Pancreas (tissue), 10 donors: Measurements from ENCODE around the gene REEP6. TPM values are rescaled to one million over a fixed set of nuclear protein-coding genes. Genes with fewer than 3 reads are reported as not detected.

Experiments used
- ATAC-seq, 4 donors: fragments of 200-7000 bp; cut with Tn5 transposase; one replicate each; pipeline versions ENCODE4 v1.8.0 to v1.9.1; 2020; ENCODE audit warnings: mild to moderate bottlenecking in 4 of 4, moderate library complexity in 4 of 4
- DNase-seq, 6 donors: peaks; one replicate each; pipeline ENCODE4 v3.0.0-alpha.2; 2020
- FAIRE-seq: peaks from 2 replicates; lab custom pipeline; 2012; peaks lifted over from hg19 to GRCh38; lab: Jason Lieb, UNC
- H3K27ac ChIP-seq, 4 donors: fragments of 200-600 bp; sonication (generic); 1 replicate in 3 of 4; 2 replicates in 1 of 4; pipeline versions ENCODE4 v1.5.0 to v1.8.0; 2020
- H3K27me3 ChIP-seq, 4 donors: fragments of 200-600 bp; one replicate each; pipeline ENCODE4 v1.8.0; 2021
- H3K36me3 ChIP-seq, 3 donors: fragments of 200-600 bp; sonication (generic) in 1 of 3; one replicate each; pipeline versions ENCODE4 v1.5.0 to v1.8.0; 2020 to 2021
- H3K4me1 ChIP-seq, 3 donors: fragments of 200-600 bp; one replicate each; pipeline ENCODE4 v1.8.0; 2021
- H3K4me3 ChIP-seq, 4 donors: fragments of 200-600 bp; sonication (generic) in 2 of 4; one replicate each; pipeline versions ENCODE4 v1.5.0 to v1.8.0; 2020 to 2021
- H3K9me3 ChIP-seq, 4 donors: fragments of 200-600 bp; one replicate each; pipeline ENCODE4 v1.8.0; 2021
- CTCF ChIP-seq, 4 donors: fragments of 200-600 bp; sonication (generic) in 3 of 4; IDR thresholded peaks; one replicate each; pipeline versions ENCODE4 v1.5.0 to v1.8.0; 2021; ENCODE audit warnings: antibody characterized with exemption in 4 of 4
- WGBS, 2 donors: extraction: QIAGEN DNeasy Blood & Tissue Kit; methylation state at CpG; one replicate each; pipeline ENCODE4 v1.1.7; 2013; 5-methylcytosine and 5-hydroxymethylcytosine counted together
- intact Hi-C, 3 donors: fragments of 100-400 bp; cut with DNase I; formaldehyde crosslinking; loops; one replicate each; pipeline versions ENCODE4 v1.11.1 to v1.14.2; 2022
- polyA plus RNA-seq, 2 donors: library from polyadenylated mRNA; stranded (reverse); fragments of 200-250 nt; gene quantifications; one replicate each; pipeline ENCODE4 v1.2.3, GENCODE V29; 2013
- total RNA-seq, 6 donors: library from RNA; stranded (reverse); fragmentation: NEBNext Ultra II Directional in 4 of 6; extraction: Animal tissue kit (Norgen Biotek cat#: 25700) in 4 of 6; gene quantifications; one replicate each; pipeline versions ENCODE4 v1.2.1 to v1.2.4, GENCODE V29; 2021 to 2023
- donor health status: healthy with polysubstance abuse.
- donor health status: DM: no; HTN: no; CAD: no; lungs with moderate emphysema.
- donor health status: DM: no; HTN: no; CAD: no.
- donor health status: control.
- donor health status: control.
- donor health status: Bipolar disorder and iron deficiency.
- donor health status: DM: yes; HTN: yes; CAD: no.
- donor health status: DM: no; HTN: no; CAD: no.
- donor health status: DM: no; HTN: no; CAD: no.
- donor health status: DM: yes; HTN: yes; CAD: no.

The REEP6 gene
- total and polyA plus RNA-seq, 8 donors = 12.6 to 24.1 (median 16.9) TPM

- Histone ChIP-seq H3K4me1 (peaks cover 0 to 12% (median 8%) of the 10 kb centered on the region in 3 donors), H3K4me3 (no peak overlapping the region), H3K27me3 (no peaks in the 10 kb centered on the region), H3K27ac (no peak overlapping the region), H3K36me3 (no peaks in the 10 kb centered on the region), H3K9me3 (no peaks in the 10 kb centered on the region)
- intact Hi-C loops = no loop called here
- WGBS, 2 donors = 78 to 81% methylated on average over 34 to 37 of the region's 37 CpGs
- DNase-seq = peak in 1 of 6 donors; percentile 70
- FAIRE-seq = no peak
- no peak for TF ChIP-seq CTCF (IDR thresholded peaks at IDR 0.05)
- ATAC-seq = no peak
Measured at GRCh38 chr19:1482361-1483130, 8.4 kb upstream of the REEP6 start.

GRCh38 chr19:1483131-1483978 lies 7.6 kb upstream of the REEP6 start:
- no peak for TF ChIP-seq CTCF (IDR thresholded peaks at IDR 0.05)
- Histone ChIP-seq H3K27ac (no peak overlapping the region), H3K4me1 (peaks cover 0 to 4% (median under 1%) of the 10 kb centered on the region in 3 donors), H3K4me3 (no peak overlapping the region), H3K9me3 (no peaks in the 10 kb centered on the region), H3K27me3 (no peaks in the 10 kb centered on the region), H3K36me3 (no peaks in the 10 kb centered on the region)
- ATAC-seq (no peak), DNase-seq (peak in 1 of 6 donors; percentile 70), FAIRE-seq (no peak)
- intact Hi-C loops = no loop called here
- WGBS, 2 donors = 87 to 93% methylated on average over 63 to 77 of the region's 77 CpGs

- no peak overlapping the region for H3K27ac ChIP-seq
- no peaks in the 10 kb centered on the region for H3K27me3 ChIP-seq
- no peaks in the 10 kb centered on the region for H3K36me3 ChIP-seq
- FAIRE-seq (no peak), ATAC-seq (no peak), DNase-seq (peak in 1 of 6 donors; percentile 62)
- H3K4me3 ChIP-seq = no peak overlapping the region
- 91 to 93% methylated on average over 23 of the region's 23 CpGs for WGBS, 2 donors
- H3K4me1 ChIP-seq = peaks cover 0 to 3% (median 0%) of the 10 kb centered on the region in 3 donors
- intact Hi-C loops = no loop called here
- no peak for TF ChIP-seq CTCF (IDR thresholded peaks at IDR 0.05)
- no peaks in the 10 kb centered on the region for H3K9me3 ChIP-seq
Measured at GRCh38 chr19:1483979-1484428, 7.0 kb upstream of the REEP6 start.

- Histone ChIP-seq H3K9me3 (no peaks in the 10 kb centered on the region), H3K36me3 (no peaks in the 10 kb centered on the region), H3K27me3 (no peaks in the 10 kb centered on the region), H3K4me1 (peaks cover 0 to 12% (median 12%) of the 10 kb centered on the region in 3 donors), H3K4me3 (no peak overlapping the region), H3K27ac (no peak overlapping the region)
- DNase-seq = peak in 2 of 6 donors; percentile 15 to 65
- no peak for TF ChIP-seq CTCF (IDR thresholded peaks at IDR 0.05)
- no peak for ATAC-seq
- intact Hi-C loops = no loop called here
- no peak for FAIRE-seq
- 94 to 97% methylated on average over 52 to 56 of the region's 56 CpGs for WGBS, 2 donors
Measured at GRCh38 chr19:1486720-1487575, 4.0 kb upstream of the REEP6 start.
